Gastrocnemius medialis (tissue), 4 donors: ENCODE data around the gene MAN1B1. TPM values are rescaled to one million over a fixed set of nuclear protein-coding genes. Genes with fewer than 3 reads are reported as not detected.
"Not testable (repeated sequence)": the region's sequence is repeated elsewhere in the genome, so short reads cannot be mapped to it uniquely, and the experiment has no call there.

Source experiments
- ATAC-seq, 2 donors: fragments of 150-250 bp; one replicate each; pipeline ENCODE4 v1.9.1; 2016
- DNase-seq, 2 donors: peaks; one replicate each; pipeline ENCODE4 v3.0.0-alpha.2; 2019
- H3K27ac ChIP-seq, 4 donors: fragments of 200-600 bp; sonication (generic); 1 replicate in 1 of 4; 2 replicates in 3 of 4; pipeline ENCODE4 v1.5.1; 2016 to 2018; ENCODE audit warnings: mild to moderate bottlenecking in 2 of 4, moderate library complexity in 1 of 4
- H3K27me3 ChIP-seq, 3 donors: fragments of 200-600 bp; sonication (generic) in 2 of 3; 1 replicate in 1 of 3; 2 replicates in 2 of 3; pipeline versions ENCODE4 v1.5.1 to v1.6.0; 2016 to 2019; ENCODE audit warnings: mild to moderate bottlenecking in 1 of 3, moderate library complexity in 1 of 3
- H3K36me3 ChIP-seq, 2 donors: fragments of 200-600 bp; sonication (generic) in 1 of 2; one replicate each; pipeline ENCODE4 v1.5.1; 2017 to 2018
- H3K4me1 ChIP-seq, 2 donors: fragments of 200-600 bp; sonication (generic) in 1 of 2; one replicate each; pipeline ENCODE4 v1.5.1; 2016 to 2017; ENCODE audit warnings: mild to moderate bottlenecking in 2 of 2
- H3K4me3 ChIP-seq, 4 donors: fragments of 200-600 bp; sonication (generic) in 3 of 4; 1 replicate in 1 of 4; 2 replicates in 3 of 4; pipeline ENCODE4 v1.5.1; 2016 to 2019; ENCODE audit warnings: mild to moderate bottlenecking in 2 of 4
- H3K9me3 ChIP-seq, 3 donors: fragments of 200-600 bp; sonication (generic) in 2 of 3; 1 replicate in 1 of 3; 2 replicates in 2 of 3; pipeline ENCODE4 v1.5.1; 2016 to 2019
- POLR2A ChIP-seq, 2 donors: fragments of 450-650 bp; IDR thresholded peaks; one replicate each; pipeline ENCODE4 v1.6.1; 2017; ENCODE audit warnings: antibody characterized with exemption in 2 of 2, mild to moderate bottlenecking in 2 of 2, moderate library complexity in 2 of 2
- in situ Hi-C, 4 donors: fragments of 200-750 bp; cut with MboI; loops; one replicate each; pipeline versions ENCODE4 v1.15.0 to v1.8.0; 2017; ENCODE audit warnings: low sequenced_read_pairs in 4 of 4
- intact Hi-C: fragments of 100-400 bp; cut with DNase I; formaldehyde crosslinking; loops from one replicate; pipeline ENCODE4 v1.15.1; 2023; ENCODE audit warnings: low total_unique reads
- total RNA-seq, 4 donors: library from RNA; depleted of rRNA; stranded (reverse); fragments of >200 nt; gene quantifications; one replicate each; pipeline versions ENCODE4 v1.1.0 to v1.2.3, GENCODE V29; 2016
- TF ChIP-seq, protein P1 (sequence below), 5 experiments: fragments of 450-650 bp in 3 of 5; fragments of 200-600 bp in 2 of 5; sonication (generic) in 2 of 5; IDR thresholded peaks in 4 of 5; conservative IDR thresholded peaks in 1 of 5; 1 replicate in 4 of 5; 2 replicates in 1 of 5; pipeline ENCODE4 v1.5.1; 2016 to 2019; ENCODE audit warnings: antibody characterized with exemption in 5 of 5, mild to moderate bottlenecking in 3 of 5, moderate library complexity in 3 of 5

Gene MAN1B1
- total RNA-seq, 4 donors from 2014 or later = 15.9 to 31.9 (median 21.1) TPM

DNA sequence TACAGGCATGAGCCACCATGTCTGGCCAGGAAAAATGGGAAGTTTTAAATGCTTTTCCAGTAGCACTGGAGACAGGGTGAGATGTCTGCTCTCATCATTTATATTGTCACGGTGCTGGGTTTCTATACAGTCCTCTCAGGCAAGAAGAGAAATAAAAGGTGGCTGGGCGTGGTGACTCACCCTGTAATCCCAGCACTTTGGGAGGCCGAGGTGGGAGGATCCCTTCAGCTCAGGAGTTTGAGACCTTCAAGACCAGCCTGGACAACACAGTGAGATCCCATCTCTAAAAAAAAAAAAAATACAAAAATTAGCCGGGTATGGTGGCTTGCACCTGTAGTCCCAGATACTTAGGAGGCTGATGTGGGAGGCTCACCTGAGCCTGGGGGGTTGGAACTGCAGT is 47.4 kb downstream of the MAN1B1 start:
- in situ Hi-C loops = no loop called here
- Histone ChIP-seq H3K4me3 (no peak overlapping the region), H3K4me1 (no peaks in the 10 kb centered on the region), H3K9me3 (no peaks in the 10 kb centered on the region), H3K36me3 (no peaks in the 10 kb centered on the region), H3K27me3 (peaks cover 61 to 69% (median 63%) of the 10 kb centered on the region in 3 donors), H3K27ac (no peak overlapping the region)
- intact Hi-C loops = no loop called here
- TF ChIP-seq, protein P1, sequence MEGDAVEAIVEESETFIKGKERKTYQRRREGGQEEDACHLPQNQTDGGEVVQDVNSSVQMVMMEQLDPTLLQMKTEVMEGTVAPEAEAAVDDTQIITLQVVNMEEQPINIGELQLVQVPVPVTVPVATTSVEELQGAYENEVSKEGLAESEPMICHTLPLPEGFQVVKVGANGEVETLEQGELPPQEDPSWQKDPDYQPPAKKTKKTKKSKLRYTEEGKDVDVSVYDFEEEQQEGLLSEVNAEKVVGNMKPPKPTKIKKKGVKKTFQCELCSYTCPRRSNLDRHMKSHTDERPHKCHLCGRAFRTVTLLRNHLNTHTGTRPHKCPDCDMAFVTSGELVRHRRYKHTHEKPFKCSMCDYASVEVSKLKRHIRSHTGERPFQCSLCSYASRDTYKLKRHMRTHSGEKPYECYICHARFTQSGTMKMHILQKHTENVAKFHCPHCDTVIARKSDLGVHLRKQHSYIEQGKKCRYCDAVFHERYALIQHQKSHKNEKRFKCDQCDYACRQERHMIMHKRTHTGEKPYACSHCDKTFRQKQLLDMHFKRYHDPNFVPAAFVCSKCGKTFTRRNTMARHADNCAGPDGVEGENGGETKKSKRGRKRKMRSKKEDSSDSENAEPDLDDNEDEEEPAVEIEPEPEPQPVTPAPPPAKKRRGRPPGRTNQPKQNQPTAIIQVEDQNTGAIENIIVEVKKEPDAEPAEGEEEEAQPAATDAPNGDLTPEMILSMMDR (IDR thresholded peaks at IDR 0.05 in 4 of 5, conservative IDR thresholded peaks at IDR 0.05 in 1 of 5) = no peak
- TF ChIP-seq POLR2A (IDR thresholded peaks at IDR 0.05) = no peak
- DNase-seq (no peak), ATAC-seq (no peak)

DNA sequence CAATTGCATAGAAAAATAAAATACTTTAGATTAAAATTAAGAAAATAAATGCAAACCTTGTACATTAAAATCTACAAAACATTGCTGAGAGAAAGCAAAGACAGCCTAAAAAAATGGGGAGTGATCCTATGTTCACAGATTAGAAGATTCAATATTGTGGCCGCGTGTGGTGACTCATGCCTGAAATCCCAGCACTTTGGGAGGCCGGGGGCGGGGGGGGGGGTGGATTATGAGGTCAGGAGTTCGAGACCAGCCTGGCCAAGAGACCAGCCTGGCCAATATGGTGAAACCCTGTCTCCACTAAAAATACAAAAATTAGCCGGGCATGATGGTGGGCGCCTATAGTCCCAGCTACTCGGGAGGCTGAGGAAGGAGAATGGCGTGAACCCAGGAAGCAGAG is 48.4 kb downstream of the MAN1B1 start:
- peaks cover 66 to 77% (median 70%) of the 10 kb centered on the region in 3 donors for H3K27me3 ChIP-seq
- H3K4me3 ChIP-seq, H3K4me1 ChIP-seq, H3K9me3 ChIP-seq, ATAC-seq, H3K36me3 ChIP-seq, intact Hi-C loops, DNase-seq, H3K27ac ChIP-seq, in situ Hi-C loops: not testable (repeated sequence)

DNA sequence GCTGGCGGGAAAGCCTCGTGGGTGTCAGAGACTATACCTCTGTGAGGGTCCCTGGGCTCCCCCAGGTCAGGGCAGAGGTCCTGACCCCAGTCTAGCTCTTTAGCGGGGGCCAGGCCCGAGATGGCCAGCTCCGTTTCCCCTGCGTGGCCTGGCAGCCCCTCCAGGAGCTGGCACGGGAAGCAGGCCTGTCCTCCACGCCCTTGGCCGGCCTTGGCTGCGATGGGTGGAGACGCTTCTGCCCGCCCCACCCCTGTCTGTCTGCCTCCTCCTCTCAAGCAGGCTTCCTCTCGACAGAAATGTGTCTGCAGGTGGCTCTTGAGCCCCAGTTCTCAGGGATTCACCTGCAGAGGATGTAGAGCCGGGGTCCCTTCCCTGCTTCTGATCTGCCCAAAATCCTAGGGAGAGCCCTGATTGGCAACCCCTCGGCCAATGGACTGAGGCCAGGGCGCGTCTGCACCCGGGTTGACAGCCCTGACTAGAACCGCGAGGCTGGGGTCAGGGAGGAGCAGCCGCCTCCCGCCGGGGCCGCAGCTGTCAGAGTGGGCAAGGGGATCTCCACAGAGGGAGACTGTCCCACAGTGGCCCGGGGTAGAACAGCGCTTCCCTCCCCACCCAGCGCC is 49.6 kb downstream of the MAN1B1 start:
- Histone ChIP-seq H3K36me3 (no peaks in the 10 kb centered on the region), H3K27me3 (peaks cover 68 to 81% (median 70%) of the 10 kb centered on the region in 3 donors), H3K4me3 (no peak overlapping the region), H3K4me1 (no peaks in the 10 kb centered on the region), H3K27ac (no peak overlapping the region), H3K9me3 (no peaks in the 10 kb centered on the region)
- DNase-seq (no peak), ATAC-seq (no peak)
- in situ Hi-C loops = no loop called here
- TF ChIP-seq, protein P1 (IDR thresholded peaks at IDR 0.05 in 4 of 5, conservative IDR thresholded peaks at IDR 0.05 in 1 of 5) = no peak
- TF ChIP-seq POLR2A (IDR thresholded peaks at IDR 0.05) = no peak
- intact Hi-C loops = no loop called here

DNA sequence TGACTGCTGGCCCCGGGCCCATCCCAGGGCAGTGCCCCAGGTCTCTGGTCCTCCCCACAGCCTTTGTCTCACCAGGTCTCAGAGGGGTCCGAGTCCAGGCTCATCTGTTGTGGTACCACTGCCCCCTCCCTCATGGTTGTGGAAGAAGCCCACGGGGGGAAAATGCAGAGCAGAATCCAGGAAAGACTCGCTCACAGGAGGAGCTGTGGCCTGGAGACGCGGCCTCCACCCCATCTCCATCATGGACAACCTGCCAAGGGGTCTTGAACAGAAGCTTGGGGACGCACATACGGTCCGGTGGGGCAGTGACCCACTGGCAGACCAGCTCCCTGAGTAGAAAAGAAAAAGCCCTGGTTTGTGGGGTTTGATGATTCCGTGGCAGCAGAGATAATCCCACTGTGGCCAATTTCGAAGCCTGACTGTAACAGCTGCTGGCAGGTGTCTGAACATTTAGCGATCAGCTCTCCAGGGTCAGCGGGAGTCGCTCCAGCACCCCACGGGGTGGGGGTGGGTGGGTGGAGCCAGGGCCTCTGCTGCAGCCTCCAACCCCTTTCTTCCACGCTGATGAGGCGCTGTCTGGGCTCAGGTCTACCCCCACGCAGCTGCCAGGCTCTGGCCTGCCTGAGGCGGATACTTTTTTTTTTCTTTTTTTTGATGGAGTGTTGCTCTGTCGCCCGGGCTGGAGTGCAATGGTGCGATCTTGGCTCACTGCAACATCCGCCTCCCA is 50.3 kb downstream of the MAN1B1 start:
- intact Hi-C loops (no loop called here), in situ Hi-C loops (no loop called here)
- no peak for ATAC-seq
- TF ChIP-seq, protein P1 (IDR thresholded peaks at IDR 0.05 in 4 of 5, conservative IDR thresholded peaks at IDR 0.05 in 1 of 5) = no peak
- no peak for TF ChIP-seq POLR2A (IDR thresholded peaks at IDR 0.05)
- no peak for DNase-seq
- no peaks in the 10 kb centered on the region for H3K9me3 ChIP-seq
- H3K36me3 ChIP-seq = no peaks in the 10 kb centered on the region
- no peak overlapping the region for H3K27ac ChIP-seq
- peaks cover 70 to 88% (median 71%) of the 10 kb centered on the region in 3 donors for H3K27me3 ChIP-seq
- H3K4me3 ChIP-seq = no peak overlapping the region
- H3K4me1 ChIP-seq = no peaks in the 10 kb centered on the region

DNA sequence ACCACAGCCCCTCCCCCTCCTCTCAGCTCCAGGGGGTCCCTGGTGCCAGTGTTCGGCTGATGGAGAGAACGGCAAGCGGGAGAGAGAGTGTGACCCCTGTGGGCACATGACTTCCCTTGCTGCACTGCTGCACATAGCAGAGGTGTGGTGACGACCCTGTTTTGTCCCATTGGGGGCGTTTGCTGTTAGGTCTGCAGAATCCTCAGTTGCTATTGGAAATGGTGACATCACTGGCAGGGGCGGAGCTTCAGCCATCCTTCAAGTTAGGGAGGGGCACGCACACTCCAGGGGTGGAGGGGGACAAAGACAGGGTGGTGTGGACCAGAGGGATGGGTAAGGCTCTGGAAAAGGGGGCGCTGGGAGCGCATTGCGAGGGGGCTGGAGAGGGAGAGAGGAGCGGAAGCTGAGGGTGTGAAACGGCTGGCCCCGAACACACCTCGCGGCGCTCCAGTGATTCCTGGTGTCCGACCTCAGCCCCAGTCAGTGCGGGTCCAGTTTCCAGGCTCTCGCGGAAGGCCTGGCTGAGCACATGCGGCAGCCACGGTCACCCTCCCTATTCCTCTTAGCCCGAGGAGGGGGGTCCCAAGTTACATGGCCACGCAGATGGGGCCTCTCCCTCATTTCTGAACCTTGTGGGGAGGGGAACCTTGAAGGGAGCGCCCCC is 51.4 kb downstream of the MAN1B1 start:
- in situ Hi-C loops (no loop called here), intact Hi-C loops (no loop called here)
- ATAC-seq (no peak), DNase-seq (no peak)
- peaks cover 73 to 89% (median 76%) of the 10 kb centered on the region in 3 donors for H3K27me3 ChIP-seq
- no peaks in the 10 kb centered on the region for H3K36me3 ChIP-seq
- H3K4me1 ChIP-seq = no peaks in the 10 kb centered on the region
- TF ChIP-seq, protein P1 (IDR thresholded peaks at IDR 0.05 in 4 of 5, conservative IDR thresholded peaks at IDR 0.05 in 1 of 5) = no peak
- no peak overlapping the region for H3K4me3 ChIP-seq
- no peaks in the 10 kb centered on the region for H3K9me3 ChIP-seq
- no peak overlapping the region for H3K27ac ChIP-seq
